SK-N-MC (cell line): ENCODE results near the gene TRAPPC5.

ENCODE experiments used
- EZH2 ChIP-seq: fragments of 200-600 bp; sonication (generic); IDR thresholded peaks from one replicate; pipeline ENCODE4 v1.6.1; 2017; ENCODE audit warnings: antibody characterized with exemption
- POLR2AphosphoS5 ChIP-seq: IDR thresholded peaks from 2 replicates; pipeline ENCODE4 v1.6.1; 2012; ENCODE audit warnings: mild to moderate bottlenecking, low read depth, low read length, borderline replicate concordance

- TF ChIP-seq EZH2 (no peak), POLR2AphosphoS5 (no peak)
These were observed 40.7 kb upstream of the TRAPPC5 start for GRCh38 chr19:7639863-7640348.
